GM10266 (cell line): Measurements from ENCODE around the gene CHRNA3.

Experiments used
- DNase-seq: peaks from one replicate; pipeline ENCODE4 v3.0.0; 2012; ENCODE audit errors: extremely low spot score
- CTCF ChIP-seq: IDR thresholded peaks from 2 replicates; pipeline ENCODE4 v1.5.1; 2012; ENCODE audit warnings: mild to moderate bottlenecking, low read depth; ENCODE audit not compliant: control insufficient read depth, insufficient read depth; ENCODE audit errors: missing control alignments

CHRNA3 gene

DNA sequence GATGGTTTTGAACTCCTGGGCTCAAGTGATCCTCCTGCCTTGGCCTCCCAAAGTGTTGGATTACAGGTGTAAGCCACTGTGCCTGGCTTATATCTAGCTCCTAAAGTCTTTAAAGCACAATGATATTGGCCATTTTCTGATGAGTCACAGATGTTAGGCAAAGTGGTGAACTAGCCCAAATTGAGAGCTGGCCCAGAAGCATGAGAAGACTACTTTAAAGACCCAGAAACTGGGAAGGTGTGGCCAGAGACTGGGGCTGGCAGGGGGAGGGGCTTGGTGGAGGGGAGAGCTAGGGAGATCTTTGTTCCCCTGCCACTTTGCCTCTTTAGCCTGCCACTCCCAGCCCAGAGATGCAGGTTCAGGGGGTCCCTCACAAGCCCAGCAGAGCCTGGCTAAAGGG is 21.6 kb downstream of the CHRNA3 start:
- DNase-seq: no peak

DNA sequence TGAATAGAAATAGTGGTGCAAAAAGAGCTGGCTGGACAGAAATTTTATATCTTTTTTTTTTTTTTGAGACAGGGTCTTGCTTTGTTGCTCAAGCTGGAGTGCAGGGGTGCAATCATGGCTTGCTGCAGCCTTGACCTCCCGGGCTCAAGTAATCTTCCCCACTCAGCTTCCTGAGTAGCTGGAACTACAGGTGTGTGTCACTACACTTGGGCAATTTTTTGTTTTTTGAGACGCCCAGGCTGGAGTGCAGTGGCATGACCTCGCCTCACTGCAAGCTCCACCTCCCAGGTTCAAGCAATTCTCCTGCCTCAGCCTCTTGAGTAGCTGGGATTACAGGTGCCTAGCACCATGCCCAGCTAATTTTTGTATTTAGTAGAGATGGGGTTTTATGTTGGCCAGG is 22.4 kb downstream of the CHRNA3 start:
- DNase-seq: no peak
- TF ChIP-seq CTCF: no peak

More for the DNA sequence above, 21.6 kb downstream of the CHRNA3 start:
- TF ChIP-seq CTCF: no peak

DNA sequence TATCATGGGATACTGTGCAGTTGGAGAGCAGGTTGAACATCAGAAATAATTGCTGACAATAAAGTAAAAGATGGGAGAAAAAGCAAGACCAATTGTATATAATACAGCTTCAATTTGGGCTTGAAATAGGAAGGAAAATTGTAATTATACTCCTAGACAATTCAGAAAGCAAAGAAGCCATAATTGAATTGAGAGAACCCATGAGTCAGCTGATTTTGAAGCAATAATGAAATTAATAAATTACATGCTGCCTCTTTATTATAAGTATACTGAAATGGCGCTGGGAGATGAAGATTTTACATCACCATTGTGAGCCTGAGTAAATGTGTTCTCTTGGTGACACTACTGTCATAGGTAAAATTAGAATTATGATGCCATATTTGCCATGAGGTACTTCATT is 23.2 kb downstream of the CHRNA3 start:
- DNase-seq: no peak
- no peak for TF ChIP-seq CTCF

- DNase-seq: no peak
- TF ChIP-seq CTCF: no peak
Measured at GRCh38 chr15:78574944-78575343, 45.9 kb downstream of the CHRNA3 start.

DNA sequence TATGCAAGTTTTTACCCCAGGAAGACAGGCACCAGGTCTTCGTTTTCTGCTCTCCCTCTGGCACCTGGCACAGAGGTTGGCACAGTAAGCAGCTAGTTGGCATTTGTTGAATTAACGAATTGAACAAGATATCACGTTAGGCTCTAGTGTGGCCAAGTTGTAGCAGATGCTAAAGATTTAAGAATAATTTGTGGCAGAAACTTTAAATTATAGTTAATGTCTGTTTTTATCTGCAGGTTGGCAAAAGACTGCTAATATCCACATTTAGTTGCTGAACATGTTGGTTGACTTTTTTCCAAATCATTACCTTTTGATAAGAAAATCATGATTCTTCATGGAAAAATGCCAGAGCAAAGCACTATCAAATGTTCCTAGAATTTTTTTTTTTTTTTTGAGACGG is 47.4 kb downstream of the CHRNA3 start:
- DNase-seq: no peak
- no peak for TF ChIP-seq CTCF

DNA sequence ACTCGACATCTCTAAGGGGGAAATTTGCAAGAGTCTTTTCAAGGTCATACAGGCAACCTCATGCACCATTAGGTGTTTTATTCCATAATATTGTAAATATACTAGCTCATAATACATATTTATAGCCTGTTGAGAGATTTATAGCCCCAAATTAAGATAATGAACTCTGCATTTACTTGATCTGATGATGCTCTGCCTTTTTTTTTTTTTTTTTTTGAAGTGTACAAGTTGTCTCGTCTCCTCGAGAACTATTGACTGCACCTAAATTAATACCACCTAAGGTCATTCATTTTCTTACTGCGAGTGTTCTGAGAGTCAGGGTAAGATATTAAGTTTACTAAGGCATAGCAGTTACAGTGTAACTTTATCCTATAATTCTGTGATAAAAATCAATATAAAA is 49.4 kb downstream of the CHRNA3 start:
- TF ChIP-seq CTCF: no peak

DNA sequence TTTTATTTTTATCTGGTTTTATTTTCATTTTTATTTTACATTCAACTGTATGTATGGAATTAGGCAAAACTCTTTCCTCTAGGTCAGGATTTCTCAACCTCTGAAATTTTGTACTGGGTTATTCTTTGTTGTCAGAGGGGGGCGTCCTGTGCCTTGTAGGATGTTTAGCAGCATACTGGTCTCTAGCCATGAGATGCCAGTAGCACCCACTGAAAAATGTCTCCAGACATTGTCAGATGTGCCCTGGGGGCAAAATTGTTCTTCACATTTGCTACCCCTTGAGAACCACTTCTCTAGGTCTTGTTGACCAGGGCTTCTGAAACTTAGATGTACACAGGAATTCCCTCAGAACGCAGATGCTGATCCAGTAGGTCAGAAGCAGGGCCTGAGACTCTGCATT is 50.1 kb downstream of the CHRNA3 start:
- DNase-seq: no peak
- TF ChIP-seq CTCF: no peak

More for the DNA sequence above, 49.4 kb downstream of the CHRNA3 start:
- no peak for DNase-seq
